SK-N-SH treated with all-trans-retinoic acid at 6 μM for 48 hours (cell line): Measurements from ENCODE around the gene ATP6V0C.

Experiments
- ARNTL ChIP-seq: fragments of 450-650 bp; formaldehyde crosslinking; IDR thresholded peaks from 2 replicates; pipeline ENCODE4 v1.5.0; 2020; ENCODE audit warnings: low read depth, mild to moderate bottlenecking, moderate library complexity, borderline replicate concordance
- GLIS3 ChIP-seq: fragments of 250-450 bp; sonication (Bioruptor Pico); IDR thresholded peaks from 2 replicates; pipeline ENCODE4 v1.5.0; 2020; ENCODE audit warnings: mild to moderate bottlenecking, moderate library complexity
- ISL1 ChIP-seq: fragments of 250-450 bp; sonication (Bioruptor Pico); IDR thresholded peaks from 2 replicates; pipeline ENCODE4 v2.1.2; 2022; ENCODE audit warnings: mild to moderate bottlenecking, moderate library complexity
- OSR1 ChIP-seq: fragments of 250-450 bp; sonication (Bioruptor Pico); IDR thresholded peaks from 2 replicates; pipeline ENCODE4 v1.8.0; 2022; ENCODE audit warnings: moderate library complexity, mild to moderate bottlenecking, inconsistent platforms
- RARB ChIP-seq: fragments of 250-450 bp; sonication (Bioruptor Pico); IDR thresholded peaks from 2 replicates; pipeline ENCODE4 v1.8.0; 2021; ENCODE audit warnings: mild to moderate bottlenecking, moderate library complexity
- SNAI2 ChIP-seq: fragments of 250-450 bp; sonication (Bioruptor Pico); IDR thresholded peaks from 2 replicates; pipeline ENCODE4 v1.5.0; 2020; ENCODE audit warnings: mild to moderate bottlenecking, moderate library complexity
- TCF4 ChIP-seq: fragments of 250-450 bp; sonication (Bioruptor Pico); IDR thresholded peaks from 2 replicates; pipeline ENCODE4 v1.8.0; 2021; ENCODE audit warnings: mild to moderate bottlenecking, moderate library complexity, borderline replicate concordance
- TOX ChIP-seq: fragments of 250-450 bp; sonication (Bioruptor Pico); IDR thresholded peaks from 2 replicates; pipeline ENCODE4 v1.8.0; 2021; ENCODE audit warnings: mild to moderate bottlenecking, moderate library complexity, borderline replicate concordance
- ZC3H10 ChIP-seq: fragments of 250-450 bp; sonication (Bioruptor Pico); IDR thresholded peaks from 2 replicates; pipeline ENCODE4 v1.5.1; 2021; ENCODE audit warnings: mild to moderate bottlenecking, moderate library complexity
- ZFP3 ChIP-seq: fragments of 250-450 bp; sonication (Bioruptor Pico); IDR thresholded peaks from 2 replicates; pipeline ENCODE4 v1.5.0; 2020; ENCODE audit warnings: mild to moderate bottlenecking, moderate library complexity
- ZNF8 ChIP-seq: fragments of 450-650 bp; formaldehyde crosslinking; IDR thresholded peaks from 2 replicates; pipeline ENCODE4 v1.5.0; 2020; ENCODE audit warnings: mild to moderate bottlenecking, moderate library complexity
- TF ChIP-seq, protein P1 (sequence below): fragments of 250-450 bp; sonication (Bioruptor Pico); IDR thresholded peaks from 2 replicates; pipeline ENCODE4 v1.5.1; 2021; ENCODE audit warnings: mild to moderate bottlenecking, moderate library complexity
- TF ChIP-seq, protein P2 (sequence below): fragments of 250-450 bp; sonication (Bioruptor Pico); IDR thresholded peaks from 2 replicates; pipeline ENCODE4 v1.5.0; 2020; ENCODE audit warnings: mild to moderate bottlenecking, moderate library complexity

DNA sequence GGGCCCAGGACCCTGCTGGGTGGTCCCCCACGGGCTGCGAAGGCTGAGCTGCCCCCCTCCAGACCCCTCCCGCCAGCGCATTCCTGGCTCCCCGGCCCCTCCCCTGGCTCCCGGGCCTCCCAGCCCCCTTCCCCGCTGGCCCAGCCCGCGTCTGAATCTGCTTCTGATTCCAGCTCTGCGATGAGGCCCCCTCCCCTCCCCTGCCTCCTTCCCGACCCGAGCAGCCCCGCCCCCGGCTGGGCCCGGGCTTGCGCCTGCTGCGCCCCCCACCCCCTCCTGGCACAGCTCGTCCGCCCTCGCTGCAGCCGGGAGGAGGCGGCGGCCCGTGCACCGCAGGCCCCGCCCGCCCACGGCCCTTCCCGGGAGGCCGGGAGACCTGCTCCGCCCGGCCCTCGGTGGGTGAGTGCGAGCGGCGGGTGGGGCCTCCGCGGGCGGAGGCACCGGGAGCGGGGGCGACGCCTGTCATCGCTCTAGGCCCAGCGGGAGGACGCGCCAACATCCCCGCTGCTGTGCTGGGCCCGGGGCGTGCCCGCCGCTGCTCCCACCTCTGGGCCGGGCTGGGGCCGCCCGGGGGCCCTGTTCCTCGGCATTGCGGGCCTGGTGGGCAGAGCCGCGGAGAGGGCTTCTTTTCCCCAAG, 42.6 kb upstream of the ATP6V0C start, which contains the start of gene NTN3:
- TF ChIP-seq ISL1 (CRISPR knock-in tag) = no peak
- no peak for TF ChIP-seq ZC3H10 (CRISPR knock-in tag)
- no peak for TF ChIP-seq ZNF8
- TF ChIP-seq TOX (CRISPR knock-in tag) = no peak
- TF ChIP-seq ZFP3 (CRISPR knock-in tag) = no peak
- TF ChIP-seq GLIS3 = no peak
- no peak for TF ChIP-seq ARNTL
- no peak for TF ChIP-seq RARB (CRISPR knock-in tag)
- no peak for TF ChIP-seq OSR1 (CRISPR knock-in tag)
- no peak for TF ChIP-seq SNAI2
- TF ChIP-seq, protein P1, sequence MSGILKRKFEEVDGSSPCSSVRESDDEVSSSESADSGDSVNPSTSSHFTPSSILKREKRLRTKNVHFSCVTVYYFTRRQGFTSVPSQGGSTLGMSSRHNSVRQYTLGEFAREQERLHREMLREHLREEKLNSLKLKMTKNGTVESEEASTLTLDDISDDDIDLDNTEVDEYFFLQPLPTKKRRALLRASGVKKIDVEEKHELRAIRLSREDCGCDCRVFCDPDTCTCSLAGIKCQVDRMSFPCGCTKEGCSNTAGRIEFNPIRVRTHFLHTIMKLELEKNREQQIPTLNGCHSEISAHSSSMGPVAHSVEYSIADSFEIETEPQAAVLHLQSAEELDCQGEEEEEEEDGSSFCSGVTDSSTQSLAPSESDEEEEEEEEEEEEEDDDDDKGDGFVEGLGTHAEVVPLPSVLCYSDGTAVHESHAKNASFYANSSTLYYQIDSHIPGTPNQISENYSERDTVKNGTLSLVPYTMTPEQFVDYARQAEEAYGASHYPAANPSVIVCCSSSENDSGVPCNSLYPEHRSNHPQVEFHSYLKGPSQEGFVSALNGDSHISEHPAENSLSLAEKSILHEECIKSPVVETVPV = no peak
- TF ChIP-seq TCF4 = no peak
- TF ChIP-seq, protein P2, sequence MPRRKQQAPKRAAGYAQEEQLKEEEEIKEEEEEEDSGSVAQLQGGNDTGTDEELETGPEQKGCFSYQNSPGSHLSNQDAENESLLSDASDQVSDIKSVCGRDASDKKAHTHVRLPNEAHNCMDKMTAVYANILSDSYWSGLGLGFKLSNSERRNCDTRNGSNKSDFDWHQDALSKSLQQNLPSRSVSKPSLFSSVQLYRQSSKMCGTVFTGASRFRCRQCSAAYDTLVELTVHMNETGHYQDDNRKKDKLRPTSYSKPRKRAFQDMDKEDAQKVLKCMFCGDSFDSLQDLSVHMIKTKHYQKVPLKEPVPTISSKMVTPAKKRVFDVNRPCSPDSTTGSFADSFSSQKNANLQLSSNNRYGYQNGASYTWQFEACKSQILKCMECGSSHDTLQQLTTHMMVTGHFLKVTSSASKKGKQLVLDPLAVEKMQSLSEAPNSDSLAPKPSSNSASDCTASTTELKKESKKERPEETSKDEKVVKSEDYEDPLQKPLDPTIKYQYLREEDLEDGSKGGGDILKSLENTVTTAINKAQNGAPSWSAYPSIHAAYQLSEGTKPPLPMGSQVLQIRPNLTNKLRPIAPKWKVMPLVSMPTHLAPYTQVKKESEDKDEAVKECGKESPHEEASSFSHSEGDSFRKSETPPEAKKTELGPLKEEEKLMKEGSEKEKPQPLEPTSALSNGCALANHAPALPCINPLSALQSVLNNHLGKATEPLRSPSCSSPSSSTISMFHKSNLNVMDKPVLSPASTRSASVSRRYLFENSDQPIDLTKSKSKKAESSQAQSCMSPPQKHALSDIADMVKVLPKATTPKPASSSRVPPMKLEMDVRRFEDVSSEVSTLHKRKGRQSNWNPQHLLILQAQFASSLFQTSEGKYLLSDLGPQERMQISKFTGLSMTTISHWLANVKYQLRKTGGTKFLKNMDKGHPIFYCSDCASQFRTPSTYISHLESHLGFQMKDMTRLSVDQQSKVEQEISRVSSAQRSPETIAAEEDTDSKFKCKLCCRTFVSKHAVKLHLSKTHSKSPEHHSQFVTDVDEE = no peak
